Epidermal melanocyte (primary cell): ENCODE data around the gene STAP2.

Experiments used
- DNase-seq: peaks from one replicate; pipeline ENCODE4 v3.0.0; 2011; ENCODE audit warnings: low spot score; ENCODE audit not compliant: insufficient read length

Gene STAP2

DNA sequence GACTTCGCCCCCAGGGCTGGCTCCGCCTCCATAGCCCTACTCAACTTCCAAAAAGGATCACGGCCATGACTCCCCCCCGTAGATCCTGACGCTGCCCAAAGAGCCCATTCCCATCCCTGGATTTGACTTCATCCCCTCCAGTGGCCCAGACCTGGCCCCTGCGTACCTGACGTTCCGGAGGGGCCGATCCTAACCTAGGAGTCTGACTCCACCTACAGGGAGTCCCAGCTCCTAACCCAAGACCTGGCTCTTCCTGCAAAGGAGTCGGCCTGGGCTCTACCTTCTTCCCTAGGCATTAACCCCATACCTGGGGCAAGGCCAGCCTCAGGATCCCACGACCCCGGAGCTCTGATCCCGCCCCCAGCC lies 10.8 kb downstream of the STAP2 start:
- DNase-seq, result no peak

DNA sequence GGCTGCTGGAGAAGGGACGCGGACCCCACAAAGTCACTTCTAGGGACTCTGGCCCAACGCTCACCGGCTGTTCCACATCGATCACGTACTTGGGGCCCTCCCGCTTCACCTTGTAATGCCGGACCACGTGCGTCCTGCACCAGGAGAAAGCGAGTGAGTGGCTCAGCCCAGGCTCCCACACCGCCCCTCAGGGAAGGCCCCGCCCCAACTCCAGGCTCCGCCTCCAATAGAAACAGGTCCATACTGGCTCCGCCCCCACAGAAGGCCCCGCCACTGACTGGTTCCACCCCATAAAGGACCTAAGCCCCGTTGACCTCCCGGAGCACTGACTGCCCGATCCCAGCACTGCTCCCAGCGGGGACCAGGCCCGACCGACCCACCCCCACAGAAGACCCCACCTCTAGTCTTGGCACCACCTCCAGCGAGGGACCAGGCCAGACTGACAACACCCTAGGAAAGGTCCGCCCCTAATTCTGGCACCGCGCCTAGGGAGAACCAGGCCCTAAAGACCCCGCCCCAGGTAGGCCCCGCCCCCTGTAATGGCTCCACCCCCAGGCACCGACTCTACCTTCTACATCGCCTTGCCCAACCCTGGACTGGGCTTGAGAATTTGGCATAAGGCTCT lies 11.3 kb downstream of the STAP2 start:
- no peak for DNase-seq

GRCh38 chr19:4326837-4327251 lies 11.8 kb downstream of the STAP2 start:
- no peak for DNase-seq

DNA sequence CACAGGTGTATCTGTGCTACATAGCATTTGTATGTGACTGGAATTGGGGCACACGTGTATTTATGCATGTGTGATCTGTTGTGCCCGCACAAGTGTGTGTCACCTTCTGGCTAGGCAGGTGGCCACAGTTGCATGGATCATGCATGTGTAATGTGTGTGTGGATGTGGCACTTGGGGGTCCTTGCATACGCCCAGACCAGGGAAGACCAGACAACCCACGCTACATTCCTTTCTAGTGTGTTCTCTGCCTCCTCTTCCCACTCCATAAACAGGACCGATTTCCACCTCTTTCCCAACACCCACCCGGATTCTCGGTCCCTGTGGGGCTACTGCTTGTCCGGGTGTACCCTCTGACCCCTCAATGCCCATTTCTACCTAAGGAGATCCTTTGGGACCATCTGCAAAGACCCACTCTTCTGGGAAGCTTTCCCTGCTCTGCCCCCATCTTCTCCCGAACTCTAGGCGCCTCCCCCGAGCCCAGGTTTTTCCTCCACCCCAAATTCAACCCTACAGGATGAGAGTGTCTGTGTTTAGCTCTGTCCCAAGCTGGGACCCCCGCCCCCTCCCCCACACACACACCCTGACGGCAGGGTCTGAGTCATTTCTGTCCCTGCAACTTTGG lies 12.3 kb downstream of the STAP2 start:
- DNase-seq, result no peak

GRCh38 chr19:4324228-4324627 lies 14.4 kb downstream of the STAP2 start:
- DNase-seq, result no peak

GRCh38 chr19:4323692-4324091 lies 14.9 kb downstream of the STAP2 start:
- no peak for DNase-seq

- DNase-seq, result no peak
Observed at GRCh38 chr19:4322942-4323665, 15.5 kb downstream of the STAP2 start.

DNA sequence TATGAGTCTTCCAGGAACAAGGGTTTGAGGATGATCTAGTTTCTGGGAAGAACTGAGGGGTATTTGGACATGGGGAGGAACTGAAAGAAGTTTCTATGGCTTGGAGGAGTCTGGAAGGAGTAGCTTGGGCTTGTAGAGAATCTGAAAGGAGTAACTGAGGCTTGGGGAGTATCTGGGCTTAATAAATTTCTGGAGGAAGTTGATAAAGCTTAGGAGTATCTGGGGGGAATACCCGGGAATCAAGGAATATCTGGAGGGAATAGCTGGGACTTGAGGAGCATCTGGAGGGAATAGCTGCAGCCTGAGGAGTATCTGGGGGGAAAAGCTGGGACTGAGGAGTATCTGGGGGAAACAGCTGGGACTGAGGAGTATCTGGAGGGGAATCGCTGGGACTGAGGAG lies 18.2 kb downstream of the STAP2 start:
- no peak for DNase-seq

DNA sequence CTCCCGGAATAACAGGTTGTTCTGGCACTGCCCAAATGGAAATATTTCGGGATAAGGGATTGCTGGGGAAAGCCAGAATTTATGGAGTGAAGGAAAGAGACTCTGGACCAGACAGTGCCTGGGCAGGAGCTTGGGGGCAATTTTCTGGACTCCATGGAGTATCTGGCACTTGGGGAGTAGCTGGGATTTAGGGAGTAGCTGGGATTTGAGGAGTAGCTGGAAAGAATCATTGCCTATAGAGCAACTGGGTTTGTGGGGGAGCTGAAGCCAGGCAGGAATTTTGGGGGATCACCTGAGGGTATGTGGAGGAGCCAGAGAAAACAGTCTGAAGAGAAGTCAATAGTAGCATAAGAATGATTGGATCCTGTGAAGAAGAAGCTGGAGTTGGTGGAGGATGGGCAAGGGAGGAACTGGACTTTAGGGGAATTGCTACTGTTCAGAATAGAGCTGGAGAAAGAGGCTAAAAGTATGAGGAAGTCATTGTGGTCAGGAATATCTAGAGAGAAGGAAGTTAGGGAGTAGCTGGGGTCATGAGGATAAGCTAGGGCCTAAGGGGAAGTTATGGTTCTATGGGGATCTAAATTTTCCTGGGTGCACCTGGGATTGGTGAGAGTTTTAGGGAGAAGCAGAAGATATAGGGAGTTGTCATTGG lies 19.4 kb downstream of the STAP2 start:
- no peak for DNase-seq

- no peak for DNase-seq
Observed at GRCh38 chr19:4318460-4318859, 20.2 kb downstream of the STAP2 start.

GRCh38 chr19:4316956-4317355 lies 21.7 kb downstream of the STAP2 start:
- DNase-seq, result no peak

DNA sequence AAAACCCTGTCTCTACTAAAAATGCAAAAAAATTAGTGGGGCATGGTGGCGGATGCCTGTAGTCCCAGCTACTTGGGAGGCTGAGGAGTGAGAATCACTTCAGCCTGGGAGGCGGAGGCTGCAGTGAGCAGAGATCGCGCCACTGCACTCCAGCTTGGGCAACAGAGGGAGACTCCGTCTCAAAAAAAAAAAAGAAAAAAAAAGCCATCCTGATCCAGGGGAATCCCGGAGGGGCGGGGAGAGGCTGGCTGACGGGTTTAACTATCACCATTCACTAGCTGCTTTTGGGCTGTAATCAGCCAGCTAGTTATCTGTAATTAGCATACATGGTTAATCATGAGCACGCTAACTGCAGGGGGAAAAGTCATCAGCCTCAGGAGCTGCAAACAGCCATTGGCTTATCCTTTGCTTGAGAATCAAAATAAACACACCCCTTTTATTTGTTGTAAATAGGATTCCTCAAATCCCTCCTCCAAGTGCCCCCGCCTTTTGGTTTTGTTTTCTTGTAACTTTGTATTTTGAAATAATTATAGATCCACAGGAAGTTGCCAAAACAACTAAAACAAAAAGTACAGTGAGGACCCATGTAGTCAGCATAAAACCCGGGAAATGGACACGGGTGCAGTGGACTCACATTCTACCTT lies 24.7 kb downstream of the STAP2 start:
- DNase-seq, result no peak

- no peak for DNase-seq
Observed at GRCh38 chr19:4310247-4311121, 28.1 kb downstream of the STAP2 start.

DNA sequence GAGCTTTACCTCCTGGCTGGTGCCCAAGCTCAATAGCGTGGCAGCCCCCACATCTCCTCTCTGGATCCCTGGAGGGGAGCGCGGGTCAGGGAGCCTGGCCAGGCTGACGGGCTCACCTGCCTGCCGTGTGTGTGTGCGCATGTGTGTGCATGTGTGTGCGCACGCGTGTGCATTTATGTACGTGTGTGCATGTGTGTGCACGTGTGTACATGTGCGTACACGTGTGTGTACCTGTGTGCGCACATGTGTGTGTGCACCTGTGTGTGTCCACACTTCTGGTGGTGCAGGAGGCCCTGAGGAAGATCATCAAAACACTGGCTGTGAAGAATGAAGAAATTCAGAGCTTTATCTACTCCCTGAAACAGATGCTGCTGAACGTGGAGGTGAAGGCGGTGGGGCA lies 33.0 kb downstream of the STAP2 start:
- DNase-seq, result no peak

GRCh38 chr19:4305257-4305612 lies 33.4 kb downstream of the STAP2 start:
- no peak for DNase-seq

DNA sequence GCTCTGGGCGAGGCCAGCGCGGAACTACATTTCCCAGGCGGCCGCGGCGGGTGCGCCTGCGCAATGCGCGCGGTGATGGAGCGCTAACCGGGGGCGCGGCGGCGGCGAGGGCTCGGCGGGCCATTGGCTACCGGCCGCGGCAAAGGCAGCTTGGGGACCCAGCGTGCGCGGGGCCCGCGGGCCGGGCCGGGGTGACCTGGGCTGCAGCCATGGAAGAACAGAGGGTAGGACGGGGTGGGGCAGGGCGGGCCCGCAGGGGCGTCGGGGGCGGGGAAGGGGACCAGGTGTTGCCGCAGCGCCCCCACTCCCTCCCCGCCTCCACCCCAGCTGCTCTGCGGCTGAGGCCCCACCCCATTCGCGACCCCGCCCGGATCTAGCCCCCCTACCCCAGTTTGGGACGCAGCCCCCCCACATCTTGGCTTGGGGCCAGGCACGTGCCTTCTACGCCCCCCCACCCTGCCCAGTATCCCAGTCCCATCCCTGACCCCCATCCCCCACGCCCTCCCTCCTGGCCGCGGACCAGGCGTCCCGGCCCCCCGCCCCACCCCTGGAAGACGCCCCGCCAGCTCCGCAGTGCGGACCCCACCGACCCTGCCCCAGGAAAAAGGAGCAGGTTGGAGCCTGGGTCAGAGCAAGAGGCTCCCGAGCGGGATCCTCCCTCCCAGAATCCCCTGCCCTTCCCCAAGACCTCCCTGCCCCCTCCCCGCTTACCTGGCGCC lies 33.9 kb downstream of the STAP2 start, which contains the start of gene FSD1:
Gene FSD1, plus strand, starts transcription at position 61 of the 719 bp plus-strand sequence. Its CDS starts 149 bp downstream, at position 210.
- DNase-seq, result peak; percentile 87

DNA sequence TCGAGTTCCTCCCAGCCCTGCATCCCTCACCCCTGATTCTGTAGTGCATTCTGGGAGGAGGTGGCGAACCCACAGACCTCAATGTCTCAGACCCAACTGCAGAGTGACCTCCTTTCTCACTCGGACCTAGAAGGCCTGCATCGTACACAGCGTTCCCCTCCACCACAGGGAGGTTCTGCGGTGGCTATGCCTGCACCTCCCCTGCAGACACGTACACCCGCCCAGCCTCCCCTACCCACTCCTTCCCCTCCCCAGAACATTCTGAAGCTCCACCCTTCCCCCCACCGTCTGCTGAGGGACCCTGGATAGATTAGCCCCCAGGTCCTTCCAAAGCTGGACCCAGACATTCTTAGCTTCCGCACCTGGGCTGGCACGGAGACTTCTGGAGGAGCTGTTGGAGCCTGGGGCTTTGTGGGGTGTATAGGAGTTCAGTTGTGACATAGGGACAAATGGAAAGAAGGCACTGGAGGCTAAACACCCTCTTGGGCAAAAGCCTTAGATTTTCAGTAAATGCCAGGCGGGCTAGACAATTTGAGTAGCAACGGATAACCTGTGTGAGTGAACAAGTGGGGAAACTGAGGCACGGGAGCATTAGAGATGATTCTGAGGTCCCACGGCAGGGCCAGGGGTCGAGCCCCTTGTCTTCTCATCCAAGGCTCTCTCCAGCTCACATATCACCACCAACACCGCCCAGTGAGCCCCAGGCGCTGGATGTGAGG lies 34.6 kb downstream of the STAP2 start:
- DNase-seq, result no peak

DNA sequence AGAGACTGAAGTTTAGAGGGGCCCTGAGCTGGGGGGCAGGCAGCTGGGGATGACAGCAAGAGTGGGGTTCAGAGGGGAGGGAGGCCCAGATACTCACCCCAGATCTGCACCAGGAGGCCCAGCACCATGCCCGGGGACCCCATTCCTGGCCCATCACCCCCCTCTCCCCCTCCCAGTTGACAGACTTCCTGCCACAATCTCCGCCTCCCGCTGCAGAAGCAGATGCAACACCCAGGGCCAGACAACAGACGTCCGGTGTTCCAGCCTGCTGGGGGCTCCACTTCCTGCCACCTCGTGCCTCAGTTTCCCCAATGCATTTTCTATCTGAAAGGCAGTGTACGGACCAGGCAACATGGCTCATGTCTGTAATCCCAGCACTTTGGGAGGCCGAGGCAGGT lies 36.4 kb downstream of the STAP2 start, which contains the start of gene TMIGD2:
Gene TMIGD2, minus strand, starts transcription at position 147 of the 398 bp plus-strand sequence. Its CDS starts 4 bp downstream, at position 143.
- no peak for DNase-seq

GRCh38 chr19:4301590-4302242 lies 36.9 kb downstream of the STAP2 start:
- DNase-seq, result no peak
